ENCODE measurements around the gene FREY1.
"Not testable (repeated sequence)": the region's sequence is repeated elsewhere in the genome, so short reads cannot be mapped to it uniquely, and the experiment has no call there.

Gene FREY1

DNA sequence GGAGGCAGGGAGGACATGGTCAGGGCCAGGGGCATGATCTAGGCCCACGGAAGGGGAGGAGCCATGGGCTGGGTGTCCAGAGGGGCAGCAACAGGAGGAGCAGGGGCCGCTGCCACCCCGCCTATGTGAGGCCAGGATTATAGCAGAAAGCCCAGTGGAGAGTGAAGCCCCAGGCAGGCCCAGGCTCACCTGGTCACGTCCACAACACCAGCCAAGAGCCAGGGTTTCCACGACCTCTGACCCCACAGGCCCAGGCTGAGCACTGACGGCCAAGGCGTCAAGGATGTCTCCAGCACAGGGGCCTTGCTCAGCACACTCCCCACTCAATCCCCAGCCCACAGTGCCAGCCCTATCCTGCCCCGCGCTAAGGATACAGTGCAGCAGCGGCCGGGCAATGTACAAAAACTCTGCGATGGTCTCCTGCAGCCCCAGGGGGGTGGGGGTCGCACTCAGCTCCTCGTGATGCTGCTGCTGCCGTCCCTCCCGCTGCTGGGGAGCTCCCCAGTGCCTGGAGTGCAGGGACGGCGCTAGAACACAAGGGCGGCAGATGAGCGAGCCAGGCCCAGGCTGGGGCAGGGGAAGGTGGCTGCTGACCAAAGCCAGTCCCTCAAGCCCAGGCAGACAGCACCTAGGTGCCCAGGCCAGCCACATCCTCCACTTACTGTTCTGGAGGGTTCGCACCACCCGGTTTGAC lies 7.0 kb upstream of the FREY1 start:
- DNase-seq (ENCODE audit: low read depth) = no peak

DNA sequence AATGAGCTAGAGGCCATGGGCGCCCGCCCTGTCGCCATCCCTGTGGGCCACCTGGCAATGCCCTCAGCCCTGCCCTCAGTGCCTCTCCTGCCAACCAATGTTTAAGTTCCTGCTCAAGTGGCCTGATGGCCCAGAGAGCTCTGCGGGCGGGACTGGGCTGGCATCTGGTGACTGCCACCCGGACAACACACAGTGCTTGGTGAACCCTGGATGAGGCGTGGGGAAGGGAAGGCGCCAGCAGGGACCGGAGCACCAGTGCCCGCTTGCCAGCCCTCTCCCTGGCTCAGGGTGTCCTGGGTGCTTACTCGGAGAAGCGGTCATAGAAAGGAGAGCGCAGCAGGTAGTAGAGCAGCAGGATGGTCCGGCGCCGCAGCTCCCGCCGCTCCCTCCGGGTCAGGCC lies 6.4 kb upstream of the FREY1 start:
- DNase-seq (ENCODE audit: low read depth) = no peak

DNA sequence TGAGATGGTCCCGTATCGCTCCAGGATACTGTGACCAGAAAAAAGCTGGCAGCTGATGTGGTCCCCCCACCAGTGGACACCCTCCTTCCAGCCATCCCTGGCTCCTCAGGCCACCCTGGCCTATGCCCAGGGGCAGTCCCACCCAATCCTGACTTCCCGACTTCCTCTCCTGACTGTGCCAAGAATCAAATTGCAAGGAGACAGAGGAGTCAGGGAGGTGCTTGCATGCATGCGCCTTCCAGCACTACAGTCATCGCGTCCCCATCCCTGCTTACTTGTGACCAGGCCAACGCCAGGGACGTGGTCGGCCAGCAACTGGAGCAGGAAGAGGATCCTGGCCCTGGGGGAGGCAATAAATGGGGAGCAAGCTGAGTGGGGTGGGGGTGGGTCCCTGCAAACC lies 3.6 kb upstream of the FREY1 start:
- no peak for DNase-seq (ENCODE audit: low read depth)

DNA sequence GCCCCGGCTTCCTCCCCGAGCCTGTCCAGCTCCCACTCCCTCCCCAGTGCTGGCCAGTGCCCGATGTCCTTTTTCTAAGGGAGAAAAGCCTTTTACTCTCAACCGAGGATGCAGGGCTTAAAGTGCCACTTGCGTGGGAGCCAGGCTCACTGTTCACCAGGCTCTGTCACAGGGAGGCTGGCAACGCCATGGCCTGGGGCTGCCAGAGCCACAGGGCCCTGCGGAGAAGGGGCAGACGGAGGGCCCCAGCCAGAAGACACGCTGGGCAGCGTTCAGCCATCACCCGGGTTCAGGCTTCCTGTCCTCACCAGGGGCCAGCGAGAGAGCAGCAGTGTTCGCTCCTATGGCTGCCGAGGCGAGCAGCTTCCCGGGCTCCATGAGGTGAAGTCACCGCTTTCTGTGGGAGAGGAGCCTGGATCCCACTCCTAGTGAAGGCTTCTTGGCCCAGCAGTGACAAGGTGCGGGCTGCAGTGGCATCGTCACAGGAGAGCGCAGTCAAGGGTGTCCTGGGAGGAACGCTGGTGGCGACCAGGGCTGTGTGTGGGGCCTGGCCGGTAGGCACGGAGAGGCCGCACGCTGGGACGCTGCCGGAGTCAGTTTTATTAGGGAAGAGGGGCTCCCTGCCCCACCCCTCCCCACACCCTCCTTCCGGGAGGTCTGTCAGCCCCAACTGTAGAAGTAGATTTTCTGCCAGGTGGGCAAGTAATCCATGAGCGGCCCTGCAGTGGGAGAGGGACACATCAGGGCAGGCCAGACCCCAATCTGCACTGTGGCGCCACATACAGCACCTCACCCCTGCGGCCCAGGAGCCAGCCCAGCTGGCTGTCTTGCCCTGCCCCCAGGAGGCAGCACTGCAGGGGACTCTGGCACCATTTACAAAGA lies 2.8 kb upstream of the FREY1 start:
- DNase-seq (ENCODE audit: low read depth) = no peak

DNA sequence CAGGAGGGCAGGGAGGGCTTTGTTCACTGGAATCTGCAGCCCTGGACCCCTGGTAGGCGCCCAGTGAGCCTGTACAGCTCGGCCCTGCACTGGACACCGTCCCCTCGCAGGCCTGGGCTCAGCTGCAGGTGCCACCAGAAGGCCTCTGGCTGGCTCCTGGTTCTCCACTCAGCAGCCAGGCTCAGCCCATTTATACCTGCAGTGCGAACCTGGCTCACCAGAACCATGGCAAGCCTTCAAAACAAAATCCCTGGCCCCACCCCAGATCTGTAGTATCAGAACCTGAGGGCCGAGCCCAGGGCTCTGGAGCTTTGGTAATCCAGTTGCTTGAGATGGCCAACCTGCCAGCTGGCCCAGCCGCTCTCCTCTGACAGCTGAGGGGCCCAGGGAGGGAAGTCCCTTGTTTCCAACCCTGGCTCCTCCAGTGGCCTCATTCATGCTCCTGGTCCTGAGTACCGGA lies 870 bp upstream of the FREY1 start:
- no peak for DNase-seq (ENCODE audit: low read depth)

DNA sequence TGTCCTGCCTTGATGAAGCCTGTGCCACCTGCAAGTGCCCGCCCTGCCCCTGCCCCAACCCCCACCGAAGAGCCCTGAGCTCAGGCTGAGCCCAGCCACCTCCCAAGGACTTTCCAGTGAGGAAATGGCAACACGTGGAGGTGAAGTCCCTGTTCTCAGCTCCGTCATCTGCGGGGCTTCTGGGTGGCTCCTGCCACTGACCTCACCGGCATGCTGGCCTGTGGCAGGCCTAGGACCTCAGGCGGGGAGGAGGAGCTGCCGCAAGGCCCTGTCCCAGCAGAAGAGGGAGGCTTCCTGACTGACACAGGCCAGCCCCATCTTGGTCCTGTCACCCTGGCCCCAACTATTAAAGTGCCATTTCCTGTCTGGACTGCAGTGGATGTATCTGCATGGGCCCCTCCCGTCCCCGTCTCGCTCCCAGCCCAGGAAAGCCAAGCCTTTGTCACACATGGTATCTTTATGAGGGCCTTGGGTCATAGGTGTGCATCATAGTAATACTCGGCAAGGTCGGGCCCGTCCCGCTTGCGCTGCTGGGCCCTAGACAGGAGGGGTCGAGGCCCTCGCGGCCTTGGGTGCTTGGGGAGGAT lies 882 bp downstream of the FREY1 start:
- DNase-seq (ENCODE audit: low read depth) = no peak

DNA sequence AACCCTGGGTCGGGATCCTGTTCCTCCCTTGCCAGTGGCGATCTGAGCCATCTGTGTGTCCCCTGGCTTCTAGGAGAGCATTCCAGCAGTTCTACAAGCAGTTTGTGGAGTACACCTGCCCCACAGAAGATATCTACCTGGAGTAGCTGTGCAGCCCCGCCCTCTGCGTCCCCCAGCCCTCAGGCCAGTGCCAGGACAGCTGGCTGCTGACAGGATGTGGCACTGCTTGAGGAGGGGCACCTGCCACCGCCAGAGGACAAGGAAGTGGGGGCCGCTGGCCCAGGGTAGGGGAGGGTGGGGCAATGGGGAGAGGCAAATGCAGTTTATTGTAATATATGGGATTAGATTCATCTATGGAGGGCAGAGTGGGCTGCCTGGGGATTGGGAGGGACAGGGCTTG lies 1.5 kb downstream of the FREY1 start:
- DNase-seq (ENCODE audit: low read depth) = not testable (repeated sequence)

DNA sequence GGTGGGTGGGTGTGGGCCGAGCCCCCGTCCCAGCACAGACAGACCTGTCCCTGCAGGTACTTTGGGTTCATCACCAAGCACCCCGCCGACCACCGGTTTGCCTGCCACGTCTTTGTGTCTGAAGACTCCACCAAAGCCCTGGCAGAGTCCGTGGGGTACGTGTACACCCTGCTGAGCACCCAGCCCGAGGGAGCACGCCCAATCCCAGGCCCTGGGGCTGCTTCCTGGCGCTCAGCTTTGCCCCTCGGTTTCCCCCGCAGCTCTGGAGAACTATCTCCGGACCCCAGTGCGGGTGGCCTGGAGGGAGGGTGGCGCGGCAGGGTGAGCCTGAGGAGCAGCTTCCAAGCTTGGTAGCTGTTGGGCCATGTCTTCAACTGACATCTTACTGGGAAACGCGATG lies 2.0 kb downstream of the FREY1 start:
- no peak for DNase-seq (ENCODE audit: low read depth)

DNA sequence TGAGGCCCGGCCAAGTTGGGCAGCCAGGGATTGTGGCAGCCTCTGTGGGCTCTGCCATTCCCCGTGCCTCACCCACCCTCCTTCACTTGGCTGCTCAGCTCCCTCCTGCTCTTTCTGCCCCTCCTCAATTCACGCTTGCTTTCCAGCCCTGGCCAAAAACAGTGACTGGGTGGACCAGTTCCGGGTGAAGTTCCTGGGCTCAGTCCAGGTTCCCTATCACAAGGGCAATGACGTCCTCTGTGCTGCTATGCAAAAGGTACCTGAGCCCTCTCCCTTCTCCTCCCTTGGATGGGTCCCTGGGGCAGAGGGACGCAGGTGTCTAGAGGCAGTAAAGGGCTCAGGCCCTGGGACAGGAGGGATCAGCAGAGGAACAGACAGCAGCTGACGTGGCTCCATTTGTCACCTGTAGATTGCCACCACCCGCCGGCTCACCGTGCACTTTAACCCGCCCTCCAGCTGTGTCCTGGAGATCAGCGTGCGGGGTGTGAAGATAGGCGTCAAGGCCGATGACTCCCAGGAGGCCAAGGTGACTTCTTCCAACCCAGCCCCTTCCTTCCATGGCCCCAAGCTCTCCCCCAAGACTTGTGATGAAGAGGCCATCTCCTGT lies 2.7 kb downstream of the FREY1 start:
- DNase-seq (ENCODE audit: low read depth) = no peak

DNA sequence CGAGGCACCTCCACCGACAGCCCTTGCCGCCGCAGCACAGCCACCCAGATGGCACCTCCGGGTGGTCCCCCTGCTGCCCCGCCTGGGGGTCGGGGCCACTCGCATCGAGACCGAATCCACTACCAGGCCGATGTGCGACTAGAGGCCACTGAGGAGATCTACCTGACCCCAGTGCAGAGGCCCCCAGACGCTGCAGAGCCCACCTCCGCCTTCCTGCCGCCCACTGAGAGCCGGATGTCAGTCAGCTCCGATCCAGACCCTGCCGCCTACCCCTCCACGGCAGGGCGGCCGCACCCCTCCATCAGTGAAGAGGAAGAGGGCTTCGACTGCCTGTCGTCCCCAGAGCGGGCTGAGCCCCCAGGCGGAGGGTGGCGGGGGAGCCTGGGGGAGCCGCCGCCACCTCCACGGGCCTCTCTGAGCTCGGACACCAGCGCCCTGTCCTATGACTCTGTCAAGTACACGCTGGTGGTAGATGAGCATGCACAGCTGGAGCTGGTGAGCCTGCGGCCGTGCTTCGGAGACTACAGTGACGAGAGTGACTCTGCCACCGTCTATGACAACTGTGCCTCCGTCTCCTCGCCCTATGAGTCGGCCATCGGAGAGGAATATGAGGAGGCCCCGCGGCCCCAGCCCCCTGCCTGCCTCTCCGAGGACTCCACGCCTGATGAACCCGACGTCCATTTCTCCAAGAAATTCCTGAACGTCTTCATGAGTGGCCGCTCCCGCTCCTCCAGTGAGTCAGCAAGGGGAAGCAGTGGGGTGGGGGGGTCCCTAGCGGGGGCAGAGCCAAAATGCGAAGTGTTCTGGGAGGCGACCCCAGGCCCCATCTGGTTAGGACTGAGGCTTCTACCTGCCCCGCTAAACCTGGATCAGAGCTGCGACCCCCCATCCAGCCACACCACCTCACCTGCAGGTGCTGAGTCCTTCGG lies 4.4 kb downstream of the FREY1 start:
- no peak for DNase-seq (ENCODE audit: low read depth)

DNA sequence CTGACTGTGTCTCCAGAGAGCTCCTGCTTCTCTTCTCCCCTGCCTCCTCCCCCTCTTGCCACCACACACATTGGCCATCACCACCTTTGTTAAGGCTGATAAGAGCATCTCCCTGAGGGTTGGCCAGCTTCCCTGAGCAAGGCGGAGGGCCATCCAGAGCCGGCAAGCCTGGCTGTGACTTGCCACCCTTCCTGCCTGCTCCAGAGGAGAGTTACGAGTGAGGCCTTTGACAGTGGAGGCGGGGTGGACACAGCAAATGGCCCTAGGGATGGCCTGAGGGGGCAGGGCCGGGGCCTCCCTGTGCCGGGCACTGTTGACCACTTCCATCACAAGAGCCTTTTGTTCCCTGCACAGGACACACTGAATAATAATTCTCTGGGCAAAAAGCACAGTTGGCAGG lies 5.4 kb downstream of the FREY1 start:
- no peak for DNase-seq (ENCODE audit: low read depth)

DNA sequence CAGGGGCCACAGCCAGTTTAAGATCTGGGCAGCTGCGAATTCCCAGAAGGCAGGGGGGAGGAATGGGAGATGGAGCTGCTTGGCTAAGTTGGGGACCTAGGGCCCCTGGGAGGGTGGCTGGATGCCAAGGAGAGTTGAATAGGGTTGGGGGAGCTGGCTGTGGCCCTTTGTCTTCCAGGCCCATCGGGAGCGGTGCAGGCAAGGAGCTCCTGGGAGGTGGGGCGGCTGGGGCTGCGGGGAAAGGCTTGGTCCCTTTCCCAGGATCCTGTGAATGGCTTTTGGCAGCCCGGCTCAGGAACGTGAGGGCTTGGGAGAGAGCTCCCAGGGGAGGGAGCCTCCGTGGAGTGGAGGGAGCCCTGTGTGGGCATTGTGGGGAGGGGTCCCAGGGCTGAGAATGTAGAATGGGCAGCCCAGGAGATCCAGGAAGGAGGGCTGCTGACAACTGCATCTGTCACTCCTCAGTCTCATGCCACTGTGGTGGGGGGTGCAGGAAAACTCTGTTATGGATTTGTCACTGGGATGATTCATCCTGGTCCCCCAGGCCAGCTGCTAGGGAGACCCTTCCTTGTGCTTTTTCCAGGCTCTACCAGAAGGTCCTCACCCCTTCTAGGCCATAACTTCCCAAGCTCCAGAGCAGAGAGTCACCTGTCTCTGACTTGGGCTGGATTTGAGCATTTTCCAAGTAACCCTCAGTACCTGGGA lies 6.0 kb downstream of the FREY1 start:
- no peak for DNase-seq (ENCODE audit: low read depth)

DNA sequence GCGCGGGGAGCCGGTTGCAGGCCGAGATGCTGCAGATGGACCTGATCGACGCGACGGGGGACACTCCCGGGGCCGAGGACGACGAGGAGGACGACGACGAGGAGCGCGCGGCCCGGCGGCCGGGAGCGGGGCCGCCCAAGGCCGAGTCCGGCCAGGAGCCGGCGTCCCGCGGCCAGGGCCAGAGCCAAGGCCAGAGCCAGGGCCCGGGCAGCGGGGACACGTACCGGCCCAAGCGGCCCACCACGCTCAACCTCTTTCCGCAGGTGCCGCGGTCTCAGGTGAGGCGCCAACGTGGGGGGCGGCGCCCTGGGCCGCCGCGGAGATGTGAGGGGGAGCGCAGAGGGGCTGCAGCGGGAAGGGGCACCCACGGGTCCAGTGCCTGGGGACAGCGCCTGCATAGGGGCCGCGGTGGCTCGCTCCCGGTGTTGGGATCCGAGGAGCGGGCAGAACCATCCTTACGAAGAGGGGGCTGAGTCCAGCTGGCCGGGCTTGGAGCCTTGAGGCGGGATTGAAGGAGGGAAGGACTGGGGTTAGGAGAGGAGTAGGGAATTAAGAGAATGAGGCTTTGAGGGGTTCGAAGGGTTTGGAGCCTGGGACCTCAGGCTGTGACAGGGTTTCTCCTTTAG lies 6.8 kb downstream of the FREY1 start:
- DNase-seq (ENCODE audit: low read depth) = not testable (repeated sequence)

DNA sequence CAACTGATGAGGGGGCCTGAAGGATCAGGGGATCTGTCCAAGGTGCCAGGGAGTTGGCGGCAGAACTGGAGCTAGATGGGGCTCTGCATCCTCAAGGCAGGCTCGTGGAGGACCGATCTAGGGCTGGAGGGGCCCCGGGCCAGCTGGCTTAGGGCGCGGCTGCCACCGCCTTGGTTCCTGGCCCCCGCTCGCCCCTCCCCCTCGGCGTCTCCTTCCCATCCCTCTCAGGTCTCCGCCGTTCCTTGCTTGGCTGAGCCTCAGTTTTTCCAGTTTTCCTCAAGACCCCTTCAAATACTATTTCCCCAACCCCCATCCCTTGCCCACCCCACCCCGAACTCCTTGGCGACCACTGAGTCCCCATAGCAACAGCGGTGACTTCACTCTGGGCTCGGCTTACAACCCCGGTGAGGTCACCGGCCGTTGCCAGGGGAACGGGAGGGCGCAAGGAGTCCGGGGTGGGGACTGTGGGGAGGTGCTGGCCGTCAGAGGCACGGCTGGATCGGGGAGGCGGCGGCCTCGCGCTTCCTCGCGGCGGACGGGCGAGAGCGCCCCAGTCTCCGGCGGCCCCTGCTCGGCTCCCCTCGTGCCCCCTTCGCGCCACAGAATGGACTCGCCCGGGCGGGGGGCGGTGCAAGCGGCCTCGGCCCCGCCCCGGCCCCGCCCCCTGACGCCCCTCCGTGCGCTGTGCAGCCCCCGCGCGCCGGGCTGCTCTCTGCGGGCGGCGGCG lies 7.5 kb downstream of the FREY1 start:
- peak; percentile 27 for DNase-seq (ENCODE audit: low read depth)

DNA sequence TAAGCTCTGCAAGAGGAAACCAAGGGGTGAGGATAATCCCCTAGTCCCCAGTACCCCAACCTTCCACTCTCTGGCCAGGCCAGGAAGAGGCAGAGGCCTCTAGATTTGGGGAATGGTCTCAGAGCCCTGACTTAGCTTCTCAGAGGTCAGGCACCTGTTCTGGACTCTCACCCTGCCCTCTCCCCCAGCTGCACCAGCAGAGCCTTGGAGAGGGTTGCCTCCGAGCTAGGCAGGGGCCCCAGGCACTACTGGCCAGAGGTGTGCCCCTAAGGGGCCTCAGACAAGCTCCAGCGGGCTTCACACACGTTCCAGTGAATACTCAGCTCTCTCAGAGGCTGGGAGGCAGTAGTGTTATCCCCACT lies 8.0 kb downstream of the FREY1 start:
- DNase-seq (ENCODE audit: low read depth) = no peak

DNA sequence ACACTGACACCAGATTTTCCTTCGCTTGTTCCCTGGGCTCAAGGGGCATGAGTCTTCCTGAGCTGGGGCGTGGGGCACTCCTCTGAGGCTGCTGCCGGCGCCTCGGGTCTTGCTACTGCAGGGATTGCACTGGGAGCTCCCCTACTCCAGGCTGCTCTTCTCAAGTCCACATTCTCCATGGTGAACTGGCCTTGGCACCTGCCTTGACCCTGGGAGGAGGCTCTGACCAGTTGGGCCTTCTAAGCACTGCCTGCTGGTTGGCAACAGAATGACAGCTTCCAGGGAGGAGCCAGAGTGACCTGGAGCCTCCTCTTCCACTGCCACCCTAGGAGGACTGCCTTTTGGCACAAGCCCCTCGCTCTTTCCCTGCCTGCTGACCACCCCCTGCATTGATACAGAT lies 9.5 kb downstream of the FREY1 start:
- DNase-seq (ENCODE audit: low read depth) = no peak

DNA sequence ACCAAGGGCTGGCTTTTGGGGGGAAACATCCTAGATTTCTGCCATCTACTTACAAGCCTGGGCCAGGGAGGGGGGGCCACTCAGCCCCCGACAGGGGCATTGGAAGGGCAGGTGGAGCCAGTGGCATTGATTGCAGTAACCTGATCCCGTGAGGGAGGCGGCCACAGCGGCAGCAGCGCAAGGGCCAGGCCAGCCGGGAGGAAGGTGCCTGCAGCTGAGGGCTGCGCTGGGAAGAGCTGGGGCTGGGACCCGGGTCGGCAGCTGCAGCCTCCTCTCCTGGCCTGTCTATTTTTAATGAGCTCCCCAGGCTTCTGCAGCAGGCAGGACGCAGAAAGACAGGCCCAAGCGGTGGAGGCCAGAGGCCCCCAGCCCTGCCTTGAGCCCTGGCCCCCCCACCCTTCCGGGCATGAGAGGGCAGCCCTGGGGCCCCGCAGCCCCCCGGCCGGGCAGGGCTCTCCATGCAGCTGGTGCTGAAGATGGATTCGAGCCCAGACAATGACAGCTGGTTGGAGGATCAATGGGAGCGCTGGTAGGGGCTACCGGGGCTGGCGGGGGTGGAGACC lies 10.6 kb downstream of the FREY1 start:
- DNase-seq (ENCODE audit: low read depth) = no peak

DNA sequence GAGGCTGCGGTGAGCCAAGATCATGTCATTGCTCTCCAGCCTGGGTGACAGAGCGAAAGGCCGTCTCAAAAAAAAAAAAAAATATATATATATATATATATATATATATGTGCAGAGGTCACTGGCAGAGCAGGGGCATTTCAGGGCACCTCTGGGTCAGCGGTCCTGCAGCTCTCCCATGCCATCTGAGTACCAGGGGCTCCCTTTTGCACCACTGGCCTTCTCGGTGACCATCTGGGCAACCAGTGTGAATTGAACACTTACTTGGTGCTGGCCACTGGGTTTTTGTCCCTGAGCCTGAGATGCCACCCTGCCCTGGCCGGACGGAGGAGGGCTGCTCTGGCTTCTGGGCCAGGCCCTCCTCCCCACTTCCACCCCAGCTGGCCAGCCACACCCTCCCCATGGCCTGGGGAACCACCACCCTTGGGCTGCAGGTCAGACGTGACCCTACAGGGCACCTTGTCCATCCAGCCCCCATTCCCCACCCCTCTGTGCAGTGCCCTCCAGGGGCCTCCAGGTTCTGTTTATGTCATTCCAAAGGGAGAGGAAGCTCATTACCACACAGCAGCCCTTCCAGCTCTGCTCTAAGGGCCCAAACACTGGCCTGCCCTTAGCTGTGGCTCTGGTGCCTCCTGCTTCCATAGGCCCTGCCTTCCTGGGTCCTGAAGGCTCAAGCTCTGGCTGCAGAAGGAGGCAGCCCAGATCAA lies 11.4 kb downstream of the FREY1 start:
- DNase-seq (ENCODE audit: low read depth) = no peak
